ENCODE results near the gene ZDHHC11B.
"Not testable (repeated sequence)": the region's sequence is repeated elsewhere in the genome, so short reads cannot be mapped to it uniquely, and the experiment has no call there.

ZDHHC11B gene

DNA sequence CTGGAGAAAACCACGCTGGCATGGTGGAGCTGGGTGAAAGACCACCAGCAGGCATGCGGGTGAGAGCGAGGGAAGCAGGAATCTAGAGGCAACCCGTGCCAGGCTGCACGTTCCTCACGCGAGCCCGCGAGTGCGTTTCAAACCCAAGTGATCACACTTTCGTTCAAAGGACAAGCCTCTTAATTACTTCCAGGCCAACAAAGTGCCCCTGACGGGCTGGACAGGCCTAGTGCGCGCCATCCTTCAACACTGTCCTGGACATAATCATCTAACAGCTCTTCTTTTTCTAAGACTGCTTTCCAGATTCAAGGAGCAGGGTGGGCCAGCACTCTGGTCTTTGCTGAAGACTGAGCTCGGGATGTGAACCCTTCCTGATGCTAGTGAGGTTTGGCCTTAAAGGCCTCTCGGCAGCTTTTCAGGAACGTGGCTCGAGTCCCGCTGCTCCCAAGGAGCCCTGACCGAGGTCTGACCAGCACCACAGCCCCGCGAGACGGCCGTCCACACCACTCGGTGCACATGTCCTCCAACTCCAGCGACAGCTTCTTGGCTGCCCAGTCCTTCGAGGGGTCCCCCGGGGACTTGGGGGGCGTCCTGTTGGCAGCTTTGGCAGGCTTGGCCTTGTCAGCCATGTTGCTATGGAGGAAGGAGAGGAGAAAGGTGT lies 14.9 kb downstream of the ZDHHC11B start:
- not testable (repeated sequence) for DNase-seq (ENCODE audit: low spot score)

- no peak for DNase-seq (ENCODE audit: low spot score)
Measured at GRCh38 chr5:766666-767431, 17.7 kb downstream of the ZDHHC11B start.

GRCh38 chr5:765948-766631 lies 18.4 kb downstream of the ZDHHC11B start:
- DNase-seq (ENCODE audit: low spot score), result no peak

GRCh38 chr5:763998-764781 lies 20.3 kb downstream of the ZDHHC11B start:
- DNase-seq (ENCODE audit: low spot score), result no peak

DNA sequence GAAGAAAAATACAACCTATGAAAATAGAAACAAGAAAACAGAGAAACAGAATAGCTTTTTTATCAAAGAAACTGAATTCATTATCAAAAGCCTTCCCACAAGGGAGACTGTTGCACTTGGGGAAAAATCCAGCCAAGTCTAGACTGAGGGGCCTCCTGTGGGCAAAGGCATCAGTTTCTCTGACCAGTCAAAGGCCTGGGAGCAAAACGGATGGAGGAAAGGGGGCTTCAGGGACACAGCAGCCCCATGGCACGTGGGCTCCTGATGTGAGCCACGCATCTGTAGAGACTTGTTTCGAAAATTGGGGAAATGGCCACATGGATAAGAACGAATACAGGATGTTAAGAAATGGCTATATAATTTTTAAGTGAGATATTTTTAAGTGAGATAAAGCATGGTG lies 21.1 kb downstream of the ZDHHC11B start:
- no peak for DNase-seq (ENCODE audit: low spot score)

- DNase-seq (ENCODE audit: low spot score), result not testable (repeated sequence)
Measured at GRCh38 chr5:762996-763395, 21.5 kb downstream of the ZDHHC11B start.

DNA sequence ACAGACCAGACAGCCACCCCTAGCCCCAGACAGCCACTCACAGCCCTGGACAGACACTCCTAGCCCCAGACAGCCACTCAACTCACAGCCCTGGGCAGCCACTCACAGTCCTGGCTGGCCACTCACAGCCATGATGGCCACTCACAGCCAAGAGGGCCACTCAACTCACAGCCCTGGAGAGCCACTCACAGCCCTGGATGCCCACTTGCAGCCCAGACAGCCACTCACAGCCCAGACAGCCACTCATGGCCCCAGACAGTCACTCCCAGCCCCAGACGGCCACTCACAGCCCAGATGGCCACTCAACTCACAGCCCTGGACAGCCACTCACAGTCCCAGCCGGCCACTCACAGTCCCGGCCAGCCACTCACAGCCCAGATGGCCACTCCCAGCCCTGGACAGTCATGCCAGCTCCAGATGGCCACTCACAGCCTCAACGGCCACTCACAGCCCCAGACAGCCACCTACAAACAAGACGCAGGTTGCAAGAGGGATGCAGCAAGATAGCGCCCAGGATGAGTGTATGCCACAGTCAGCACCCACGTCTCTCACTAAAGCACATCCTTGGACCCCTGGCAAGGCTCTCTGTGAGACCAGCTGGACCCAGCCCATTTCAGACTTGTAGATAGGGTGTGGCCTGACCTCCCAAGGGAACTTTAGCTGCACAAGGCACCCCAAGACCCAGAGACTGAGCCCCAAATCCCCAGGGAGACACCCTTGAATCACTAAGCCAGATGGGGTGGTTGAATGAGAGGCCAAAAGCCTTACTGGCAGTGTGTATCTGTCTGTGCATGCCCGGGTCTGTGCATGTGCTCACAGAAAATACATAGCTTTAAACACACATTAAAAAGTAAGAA lies 22.4 kb downstream of the ZDHHC11B start:
- DNase-seq (ENCODE audit: low spot score), result no peak

- no peak for DNase-seq (ENCODE audit: low spot score)
Measured at GRCh38 chr5:761059-761771, 23.3 kb downstream of the ZDHHC11B start.

- DNase-seq (ENCODE audit: low spot score), result no peak
Measured at GRCh38 chr5:760363-761058, 24.0 kb downstream of the ZDHHC11B start.

DNA sequence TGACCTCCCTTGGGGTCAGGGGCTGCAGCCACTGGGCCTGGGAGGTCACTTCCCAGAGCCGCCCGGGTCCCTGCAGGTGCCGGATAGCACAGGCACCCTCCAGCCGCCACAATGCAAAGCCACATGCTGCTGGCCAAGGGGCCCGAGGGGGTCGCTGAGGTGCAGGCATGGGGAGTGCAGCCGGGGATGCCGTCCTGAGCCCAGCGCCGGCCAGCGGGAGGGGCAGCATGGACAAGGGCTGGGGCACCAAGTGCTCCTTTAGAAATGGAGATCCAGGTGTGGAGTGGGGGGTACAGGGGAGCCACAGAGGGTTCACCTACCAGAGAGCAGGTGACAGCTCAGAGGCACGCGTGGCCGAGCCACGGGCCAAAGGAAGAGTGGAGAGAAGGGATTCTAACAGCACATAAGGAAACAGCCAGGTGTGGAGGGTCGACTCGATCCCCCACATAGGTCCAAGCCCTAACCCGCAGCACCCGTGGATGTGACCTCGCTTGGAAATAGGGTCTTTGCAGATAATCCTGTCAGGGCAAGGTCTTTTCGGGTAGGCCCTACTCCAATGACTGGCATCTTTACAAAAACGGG lies 24.7 kb downstream of the ZDHHC11B start:
- no peak for DNase-seq (ENCODE audit: low spot score)

- DNase-seq (ENCODE audit: low spot score), result no peak
Measured at GRCh38 chr5:759111-759751, 25.3 kb downstream of the ZDHHC11B start.

GRCh38 chr5:758698-759053 lies 25.9 kb downstream of the ZDHHC11B start:
- no peak for DNase-seq (ENCODE audit: low spot score)

DNA sequence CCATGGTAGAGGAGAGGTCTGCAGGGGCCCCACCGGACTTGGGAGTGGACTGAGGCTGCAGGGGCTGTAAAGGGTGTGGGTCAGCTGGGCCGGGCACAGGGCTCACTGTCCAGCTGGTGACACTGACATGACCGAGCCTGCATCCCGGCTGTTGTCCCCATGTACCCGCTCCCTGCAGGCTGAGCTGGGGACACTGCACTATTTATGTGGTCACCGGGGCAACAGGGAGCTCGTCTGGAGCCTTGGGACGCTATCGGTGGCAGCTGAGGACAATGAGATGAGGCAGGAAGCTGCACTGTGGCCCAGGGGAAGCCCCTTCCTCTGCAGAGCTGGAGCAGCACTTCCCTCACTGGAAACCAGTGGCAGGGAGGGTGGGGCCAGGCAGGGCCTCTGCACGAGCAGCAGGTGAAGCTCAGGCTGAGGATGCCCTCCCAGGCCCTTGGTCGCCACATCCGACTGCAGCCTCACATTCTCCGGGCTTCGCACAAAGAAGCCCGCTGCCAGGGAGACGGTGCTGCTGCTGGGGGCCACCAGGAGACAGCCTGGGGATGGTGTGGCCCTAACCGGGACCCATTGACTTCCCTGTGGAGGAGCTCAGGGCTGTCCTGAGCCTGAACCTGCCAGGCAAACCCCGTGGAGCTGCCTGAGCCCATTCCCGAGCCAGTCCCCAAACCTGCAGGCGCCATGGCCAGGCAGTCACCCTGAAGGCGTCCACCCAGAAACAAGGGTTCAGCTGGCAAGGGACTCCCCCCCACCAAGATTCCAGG lies 26.4 kb downstream of the ZDHHC11B start:
- no peak for DNase-seq (ENCODE audit: low spot score)

DNA sequence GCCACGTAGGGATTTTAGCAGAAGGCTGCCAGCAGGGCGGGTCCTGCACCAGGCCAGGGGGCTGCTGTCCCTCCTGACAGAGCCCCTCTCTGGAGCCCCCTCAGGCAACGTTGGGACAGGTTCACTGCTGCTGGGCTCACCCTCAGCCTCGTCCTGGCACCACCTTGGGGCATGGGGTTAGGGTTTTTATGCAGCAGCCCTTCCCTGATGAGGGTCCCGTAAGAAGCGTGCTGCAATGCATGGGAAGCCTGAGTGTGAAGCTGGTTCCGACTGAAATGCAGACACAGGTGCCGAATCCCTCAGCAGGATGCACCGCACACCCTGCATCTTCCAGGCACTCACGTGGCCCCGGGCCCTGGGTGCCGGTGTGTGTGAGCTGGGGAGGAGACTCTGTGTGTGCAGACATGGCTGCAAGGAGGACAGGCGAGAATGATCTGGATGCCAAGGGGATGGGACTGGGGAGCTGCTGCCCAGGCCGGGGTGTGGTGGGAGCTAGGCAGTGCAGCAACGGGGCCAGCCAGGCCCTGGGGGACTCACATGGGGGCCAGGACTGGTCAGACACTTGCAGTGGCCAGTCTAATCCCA lies 27.1 kb downstream of the ZDHHC11B start:
- DNase-seq (ENCODE audit: low spot score), result no peak

DNA sequence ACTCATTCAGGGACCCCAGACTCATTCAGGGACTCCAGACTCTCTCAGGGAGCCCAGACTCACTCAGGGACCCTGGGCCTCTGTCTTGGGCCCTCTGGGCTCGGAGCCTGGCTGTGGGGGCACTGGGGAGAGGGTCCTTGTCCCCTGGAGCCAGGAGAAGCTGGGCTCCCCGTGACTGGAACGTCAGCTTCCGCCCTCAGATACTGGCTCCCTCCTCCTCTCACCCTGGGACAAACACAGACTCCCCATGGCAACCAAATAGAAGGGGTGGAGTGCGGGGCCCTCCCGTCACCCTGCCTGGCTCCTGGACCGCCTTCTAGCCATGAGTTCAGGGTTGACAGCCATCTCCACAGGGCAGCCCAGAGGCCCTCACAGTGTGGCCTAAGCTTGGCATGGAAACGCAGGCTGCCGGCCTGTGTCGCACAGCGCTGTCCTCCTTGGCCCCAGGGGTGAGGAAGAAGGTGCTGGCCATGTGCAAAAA lies 27.6 kb downstream of the ZDHHC11B start:
- DNase-seq (ENCODE audit: low spot score), result no peak

DNA sequence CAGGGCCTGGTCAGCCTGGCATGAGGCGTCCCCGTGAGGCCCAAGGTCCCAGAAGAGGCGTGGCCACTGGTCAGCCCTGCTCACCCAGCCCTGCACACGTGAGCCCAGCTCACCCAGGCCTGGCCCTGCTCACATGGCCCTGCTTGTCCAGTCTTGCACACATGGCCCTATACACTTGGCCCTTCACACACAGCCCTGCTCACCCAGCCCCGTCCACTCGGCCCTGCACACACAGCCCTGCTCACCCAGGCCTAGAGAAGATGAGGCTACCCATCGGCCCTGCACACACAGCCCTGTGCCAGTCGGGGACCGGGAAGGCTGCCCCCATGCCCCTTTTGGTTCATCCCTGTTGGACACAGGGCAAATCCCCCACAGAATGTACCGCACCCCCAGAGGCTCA lies 28.4 kb downstream of the ZDHHC11B start:
- no peak for DNase-seq (ENCODE audit: low spot score)

GRCh38 chr5:754143-754632 lies 30.3 kb downstream of the ZDHHC11B start:
- not testable (repeated sequence) for DNase-seq (ENCODE audit: low spot score)

Measured in AG08395 (cell line).